HG02973 (cell line): ENCODE data around the gene TTPAL.

Experiments
- ATAC-seq: cut with Tn5 transposase; IDR thresholded peaks from one replicate; pipeline ENCODE4 v1.9.1; 2021; ENCODE audit warnings: moderate library complexity; ENCODE audit not compliant: unreplicated experiment

TTPAL gene

GRCh38 chr20:44439318-44439717 lies 36.4 kb upstream of the TTPAL start:
- ATAC-seq: no peak

GRCh38 chr20:44442298-44443070 lies 33.2 kb upstream of the TTPAL start:
- ATAC-seq: no peak

GRCh38 chr20:44445742-44446710 lies 29.6 kb upstream of the TTPAL start:
- no peak for ATAC-seq

- no peak for ATAC-seq
These were observed 27.8 kb upstream of the TTPAL start for GRCh38 chr20:44447827-44448419.

- no peak for ATAC-seq
These were observed 26.7 kb upstream of the TTPAL start for GRCh38 chr20:44448753-44449546.

GRCh38 chr20:44449864-44450263 lies 25.8 kb upstream of the TTPAL start:
- ATAC-seq: no peak

GRCh38 chr20:44450281-44450889 lies 25.3 kb upstream of the TTPAL start:
- ATAC-seq: no peak

- no peak for ATAC-seq
These were observed 24.7 kb upstream of the TTPAL start for GRCh38 chr20:44450903-44451450.

- ATAC-seq: no peak
These were observed 21.2 kb upstream of the TTPAL start for GRCh38 chr20:44454306-44454963.

- ATAC-seq: no peak
These were observed 20.5 kb upstream of the TTPAL start for GRCh38 chr20:44455126-44455525.

- ATAC-seq: no peak
These were observed 19.1 kb upstream of the TTPAL start for GRCh38 chr20:44456611-44457010.

GRCh38 chr20:44457016-44457415 lies 18.7 kb upstream of the TTPAL start:
- no peak for ATAC-seq

- no peak for ATAC-seq
These were observed 16.4 kb upstream of the TTPAL start for GRCh38 chr20:44459271-44459670.

GRCh38 chr20:44460795-44461141 lies 14.9 kb upstream of the TTPAL start:
- ATAC-seq: no peak

GRCh38 chr20:44461142-44461802 lies 14.4 kb upstream of the TTPAL start:
- ATAC-seq: no peak

- no peak for ATAC-seq
These were observed 13.9 kb upstream of the TTPAL start for GRCh38 chr20:44461803-44462174.

GRCh38 chr20:44463466-44463865 lies 12.2 kb upstream of the TTPAL start:
- ATAC-seq: no peak

GRCh38 chr20:44464514-44464913 lies 11.2 kb upstream of the TTPAL start:
- ATAC-seq: no peak

- ATAC-seq: no peak
These were observed 10.6 kb upstream of the TTPAL start for GRCh38 chr20:44465001-44465560.
